HFF-Myc (cell line): Measurements from ENCODE around the gene C6orf89.

Experiments
- DNase-seq: peaks from one replicate; pipeline ENCODE4 v3.0.0-alpha.2; 2011; ENCODE audit warnings: low read depth; ENCODE audit errors: extremely low read depth
- H3K4me3 ChIP-seq: replicated peaks from 2 replicates; pipeline ENCODE4 v1.5.1; 2011; ENCODE audit warnings: low read depth, mild to moderate bottlenecking, control low read depth, low read length
- TF ChIP-seq, protein P1 (sequence below): IDR thresholded peaks from 2 replicates; pipeline ENCODE4 v1.5.1; 2012; ENCODE audit warnings: mild to moderate bottlenecking, low read depth, low read length, control low read depth; ENCODE audit errors: missing control alignments

The C6orf89 gene, protein sequence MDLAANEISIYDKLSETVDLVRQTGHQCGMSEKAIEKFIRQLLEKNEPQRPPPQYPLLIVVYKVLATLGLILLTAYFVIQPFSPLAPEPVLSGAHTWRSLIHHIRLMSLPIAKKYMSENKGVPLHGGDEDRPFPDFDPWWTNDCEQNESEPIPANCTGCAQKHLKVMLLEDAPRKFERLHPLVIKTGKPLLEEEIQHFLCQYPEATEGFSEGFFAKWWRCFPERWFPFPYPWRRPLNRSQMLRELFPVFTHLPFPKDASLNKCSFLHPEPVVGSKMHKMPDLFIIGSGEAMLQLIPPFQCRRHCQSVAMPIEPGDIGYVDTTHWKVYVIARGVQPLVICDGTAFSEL

DNA sequence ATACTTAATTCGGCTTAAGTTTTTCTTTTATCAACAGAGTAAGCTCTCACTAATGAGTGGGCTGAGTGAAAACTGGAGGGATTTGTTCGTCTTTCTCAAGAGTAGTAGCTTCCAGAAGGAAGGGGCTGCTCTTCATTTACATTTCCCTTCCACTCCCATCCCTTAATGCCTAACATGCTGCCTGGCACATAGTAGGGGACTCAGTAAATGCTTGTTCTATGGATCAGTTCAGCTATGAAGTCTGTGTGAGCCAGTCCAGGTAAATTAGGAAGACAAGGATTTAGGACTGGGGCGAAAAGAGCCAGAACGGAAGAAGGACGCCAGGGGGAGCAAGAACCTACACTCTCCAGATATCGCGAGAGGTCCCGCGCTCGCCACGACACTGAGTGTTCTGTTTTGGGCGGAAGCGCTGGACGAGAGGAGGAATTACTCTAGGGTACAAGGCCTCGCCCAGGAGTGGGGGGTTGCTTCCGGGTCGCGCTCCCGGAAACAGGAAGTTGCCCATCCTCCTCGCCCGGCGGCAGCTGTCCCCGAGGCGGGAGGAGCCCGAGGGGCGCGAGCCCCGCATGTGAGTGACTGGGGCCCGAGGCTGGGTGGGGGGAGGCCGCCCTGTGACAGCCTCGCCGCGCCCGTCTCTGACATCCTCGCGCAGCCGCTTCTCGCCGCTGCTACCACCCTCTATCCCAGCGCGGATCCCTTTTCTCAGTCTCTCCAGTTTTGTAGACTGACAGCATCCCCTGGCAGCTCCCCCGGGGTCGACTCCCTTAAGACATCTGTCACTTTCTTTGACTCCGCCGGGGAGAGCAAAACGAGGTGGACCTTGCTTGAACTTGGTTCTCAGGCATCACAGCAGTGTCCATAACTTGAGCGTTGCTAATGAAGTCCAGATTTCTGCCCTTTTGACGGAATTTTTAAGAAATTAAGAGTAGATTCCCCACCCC is at the start of gene C6orf89:
Gene C6orf89 (plus strand): TSS at position 492 of the 941 bp plus-strand sequence. CDS start 13,493 bp downstream, outside the sequence.
- TF ChIP-seq, protein P1, sequence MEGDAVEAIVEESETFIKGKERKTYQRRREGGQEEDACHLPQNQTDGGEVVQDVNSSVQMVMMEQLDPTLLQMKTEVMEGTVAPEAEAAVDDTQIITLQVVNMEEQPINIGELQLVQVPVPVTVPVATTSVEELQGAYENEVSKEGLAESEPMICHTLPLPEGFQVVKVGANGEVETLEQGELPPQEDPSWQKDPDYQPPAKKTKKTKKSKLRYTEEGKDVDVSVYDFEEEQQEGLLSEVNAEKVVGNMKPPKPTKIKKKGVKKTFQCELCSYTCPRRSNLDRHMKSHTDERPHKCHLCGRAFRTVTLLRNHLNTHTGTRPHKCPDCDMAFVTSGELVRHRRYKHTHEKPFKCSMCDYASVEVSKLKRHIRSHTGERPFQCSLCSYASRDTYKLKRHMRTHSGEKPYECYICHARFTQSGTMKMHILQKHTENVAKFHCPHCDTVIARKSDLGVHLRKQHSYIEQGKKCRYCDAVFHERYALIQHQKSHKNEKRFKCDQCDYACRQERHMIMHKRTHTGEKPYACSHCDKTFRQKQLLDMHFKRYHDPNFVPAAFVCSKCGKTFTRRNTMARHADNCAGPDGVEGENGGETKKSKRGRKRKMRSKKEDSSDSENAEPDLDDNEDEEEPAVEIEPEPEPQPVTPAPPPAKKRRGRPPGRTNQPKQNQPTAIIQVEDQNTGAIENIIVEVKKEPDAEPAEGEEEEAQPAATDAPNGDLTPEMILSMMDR, result peak; percentile 85
- DNase-seq, result peak; percentile 93
- H3K4me3 ChIP-seq, result peak within 1 kb of the TSS; percentile 89

DNA sequence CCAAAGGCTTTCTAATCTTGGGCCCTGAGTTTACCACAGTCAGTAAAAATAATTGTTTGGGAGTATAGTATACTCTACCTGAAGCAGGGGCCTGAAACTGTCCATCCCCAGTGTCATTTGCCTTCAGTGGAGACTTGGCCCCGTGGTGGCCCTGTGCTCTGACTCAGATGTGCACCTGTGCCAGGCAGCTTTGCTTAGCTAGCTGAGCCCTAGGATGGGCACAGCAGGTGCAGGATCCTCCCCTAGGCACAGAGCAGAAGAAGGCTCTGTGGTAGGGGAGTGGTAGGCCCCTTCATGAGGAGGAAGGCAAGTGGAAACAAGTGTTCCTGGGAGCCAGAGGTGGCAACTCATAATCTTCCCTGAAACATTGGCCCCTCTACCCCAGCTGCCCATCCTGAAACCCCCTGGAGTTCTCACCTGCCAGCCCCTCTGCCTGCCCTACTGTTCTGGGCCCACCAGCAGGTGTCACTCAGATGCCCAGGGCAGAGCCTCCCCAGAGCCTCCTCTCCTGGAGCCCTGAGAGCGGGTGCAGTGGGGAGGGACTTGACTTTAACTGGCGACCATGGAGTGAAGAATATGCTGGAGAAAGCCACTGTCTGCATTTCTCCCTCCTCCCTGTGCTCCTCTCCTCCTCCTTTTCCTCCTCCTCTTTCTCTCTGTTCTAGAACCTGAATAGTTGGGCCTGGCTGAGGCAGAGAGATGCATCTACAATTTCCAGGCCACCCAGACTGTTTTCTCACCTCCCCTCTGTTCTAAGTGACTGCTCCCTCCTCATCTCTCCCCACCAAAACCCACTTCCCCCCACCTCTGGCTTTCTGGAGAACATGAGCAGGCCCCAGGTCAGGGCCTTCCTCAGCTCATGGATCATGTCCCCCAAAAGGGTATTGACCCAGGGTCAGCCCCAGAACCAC is 49.4 kb upstream of the C6orf89 start:
- H3K4me3 ChIP-seq, result no peak overlapping the region
- TF ChIP-seq, protein P1, result no peak
- no peak for DNase-seq

DNA sequence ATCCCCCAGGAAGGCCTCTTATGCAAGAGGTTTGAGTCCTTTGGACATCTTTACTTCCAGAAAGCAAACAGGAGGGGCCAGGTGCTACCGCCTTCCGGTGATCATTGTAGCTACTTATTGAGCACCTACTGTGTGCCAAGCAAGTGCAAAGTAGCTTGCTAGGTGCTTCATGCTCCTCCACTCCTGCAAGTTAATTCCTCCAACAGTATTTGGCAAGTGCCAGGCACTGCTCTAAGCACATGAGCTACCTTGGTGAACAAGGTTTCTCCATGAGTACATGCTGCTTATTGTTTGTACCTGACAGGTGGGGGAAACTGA is 48.8 kb upstream of the C6orf89 start:
- TF ChIP-seq, protein P1, result no peak
- no peak overlapping the region for H3K4me3 ChIP-seq
- DNase-seq, result no peak

DNA sequence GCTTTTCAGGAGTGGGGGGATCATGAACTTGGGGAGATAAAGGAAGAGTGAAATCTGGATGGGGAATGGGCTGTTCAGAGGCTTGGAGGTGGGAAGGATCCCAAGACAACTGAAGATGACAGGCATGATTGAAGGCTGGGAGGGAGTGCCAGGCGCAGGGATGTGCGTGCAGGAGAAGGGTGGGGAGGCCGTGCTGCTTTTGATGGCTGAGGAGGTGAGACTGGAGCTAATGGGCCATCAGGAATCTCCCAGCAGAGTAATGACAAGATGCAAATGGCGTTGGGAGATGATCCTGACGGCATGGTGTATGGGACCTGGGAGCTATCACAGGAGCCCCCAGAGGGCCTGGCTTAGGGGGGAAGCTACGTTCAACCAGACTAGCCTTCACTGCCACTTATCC is 48.1 kb upstream of the C6orf89 start:
- TF ChIP-seq, protein P1, result no peak
- H3K4me3 ChIP-seq, result no peak overlapping the region
- no peak for DNase-seq

DNA sequence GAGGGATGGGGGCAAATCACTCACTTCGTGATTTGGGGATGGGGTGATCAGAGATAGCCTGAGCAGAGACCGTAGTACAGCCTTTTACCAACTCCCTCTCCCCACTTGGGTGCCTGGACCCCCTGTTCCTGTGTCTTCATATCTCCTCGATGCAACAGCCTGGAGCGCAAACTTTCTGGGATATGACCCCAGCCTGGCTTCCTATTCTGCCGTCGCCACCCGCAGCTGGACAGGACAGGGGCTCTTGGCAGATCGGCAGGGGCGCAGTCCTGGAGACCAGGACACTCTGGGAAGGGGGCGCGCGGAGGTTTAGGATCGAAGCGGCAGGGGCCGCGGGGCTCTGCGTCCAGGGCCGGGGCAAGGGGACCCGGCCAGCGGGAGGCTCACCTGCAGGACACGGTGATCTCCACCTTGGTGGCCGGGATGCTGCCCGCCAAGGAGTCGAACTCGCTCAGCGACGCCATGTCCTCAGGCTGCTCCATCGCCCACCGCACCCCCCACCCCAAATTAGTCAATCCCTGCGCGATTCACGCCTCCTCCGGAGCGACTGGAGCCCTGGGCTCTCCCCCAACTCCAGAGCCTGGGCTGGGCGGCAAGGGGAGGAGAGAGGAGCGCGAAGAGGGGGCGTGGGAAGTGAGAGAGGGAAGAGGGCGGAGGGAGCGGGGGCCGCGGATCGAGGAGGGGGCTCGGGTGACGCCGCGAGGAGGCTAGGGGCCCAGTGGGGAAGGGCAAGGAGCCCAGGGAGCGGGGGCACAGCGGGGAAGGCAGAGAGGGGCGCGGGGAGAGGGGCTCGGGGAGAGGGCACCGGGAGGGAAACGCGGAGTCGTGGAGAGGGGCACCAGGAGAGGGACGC is 46.6 kb upstream of the C6orf89 start, which contains the start of gene CPNE5:
Gene CPNE5 (minus strand): TSS at position 549 of the 853 bp plus-strand sequence. CDS start 67 bp downstream, at position 482.
- peak within 1 kb of the TSS; percentile 42 for H3K4me3 ChIP-seq
- no peak for DNase-seq
- TF ChIP-seq, protein P1, result no peak
